GM23338 (cell line): Measurements from ENCODE around the gene TMEM135. TPM values are rescaled to one million over a fixed set of nuclear protein-coding genes. Genes with fewer than 3 reads are reported as not detected.

ENCODE experiments used
- ATAC-seq: fragments of 200-7000 bp; cut with Tn5 transposase; 3 replicates; pipeline ENCODE4 v1.9.1; 2020
- DNase-seq: peaks from one replicate; pipeline ENCODE4 v3.0.0-alpha.2; 2015; ENCODE audit warnings: low spot score
- H2AFZ ChIP-seq: fragments of 200-600 bp; sonication (generic); 2 replicates; pipeline ENCODE4 v1.8.0; 2016; ENCODE audit warnings: antibody characterized with exemption, mild to moderate bottlenecking, moderate library complexity
- H3F3A ChIP-seq: fragments of 200-600 bp; sonication (generic); replicated peaks from 2 replicates; pipeline ENCODE4 v1.8.0; 2017; ENCODE audit warnings: antibody characterized with exemption, mixed run types, low read depth
- H3K27ac ChIP-seq: fragments of 200-600 bp; sonication (generic); 2 replicates; pipeline ENCODE4 v1.6.1; 2016; ENCODE audit warnings: low read depth
- H3K27me3 ChIP-seq: fragments of 200-600 bp; sonication (generic); 2 replicates; pipeline ENCODE4 v1.8.0; 2016; ENCODE audit warnings: mild to moderate bottlenecking, mixed run types, moderate library complexity; ENCODE audit not compliant: insufficient read depth
- H3K36me3 ChIP-seq: fragments of 200-600 bp; sonication (generic); 2 replicates; pipeline ENCODE4 v1.8.0; 2016; ENCODE audit warnings: mild to moderate bottlenecking; ENCODE audit not compliant: insufficient read depth
- H3K4me1 ChIP-seq: fragments of 200-600 bp; sonication (generic); 2 replicates; pipeline ENCODE4 v1.8.0; 2016; ENCODE audit warnings: mild to moderate bottlenecking, moderate library complexity; ENCODE audit not compliant: insufficient read depth
- H3K4me2 ChIP-seq: fragments of 200-600 bp; sonication (generic); 2 replicates; pipeline ENCODE4 v1.7.1; 2017; ENCODE audit warnings: mixed run types
- H3K4me3 ChIP-seq: fragments of 200-600 bp; sonication (generic); 2 replicates; pipeline ENCODE4 v1.6.1; 2016; ENCODE audit warnings: mixed run types
- H3K79me2 ChIP-seq: fragments of 200-600 bp; sonication (generic); replicated peaks from 2 replicates; pipeline ENCODE4 v1.8.0; 2017; ENCODE audit warnings: mild to moderate bottlenecking; ENCODE audit not compliant: insufficient read depth
- H3K9me2 ChIP-seq: fragments of 200-600 bp; sonication (generic); 2 replicates; pipeline ENCODE4 v1.8.0; 2017; ENCODE audit not compliant: insufficient read depth
- H4K20me1 ChIP-seq: fragments of 200-600 bp; sonication (generic); replicated peaks from 2 replicates; pipeline ENCODE4 v1.8.0; 2017; ENCODE audit warnings: mild to moderate bottlenecking; ENCODE audit not compliant: insufficient read depth
- H3K27ac Mint-ChIP-seq: 2 replicates; pipeline ENCODE4 v1.8.0; 2020; ENCODE audit warnings: inconsistent platforms, mild to moderate bottlenecking, moderate library complexity, mixed read lengths
- H3K27me3 Mint-ChIP-seq: 3 replicates; pipeline ENCODE4 v1.8.0; 2022; ENCODE audit warnings: low read depth, mild to moderate bottlenecking, moderate library complexity, mixed read lengths, inconsistent platforms; ENCODE audit not compliant: insufficient read depth, poor library complexity
- H3K36me3 Mint-ChIP-seq: 3 replicates; pipeline ENCODE4 v1.8.0; 2021; ENCODE audit warnings: low read depth, mild to moderate bottlenecking, inconsistent platforms, moderate library complexity, mixed read lengths
- H3K4me1 Mint-ChIP-seq: 3 replicates; pipeline ENCODE4 v1.8.0; 2020; ENCODE audit warnings: mild to moderate bottlenecking, inconsistent platforms, mixed read lengths
- H3K4me3 Mint-ChIP-seq: 3 replicates; pipeline ENCODE4 v1.8.0; 2021; ENCODE audit warnings: moderate library complexity, mild to moderate bottlenecking, inconsistent platforms, mixed read lengths
- H3K9me3 Mint-ChIP-seq: 3 replicates; pipeline ENCODE4 v1.8.0; 2020; ENCODE audit warnings: moderate library complexity, mild to moderate bottlenecking, inconsistent platforms, mixed read lengths
- EZH2phosphoT487 ChIP-seq: fragments of 200-600 bp; sonication (generic); IDR thresholded peaks from one replicate; pipeline ENCODE4 v1.8.1; 2018; ENCODE audit warnings: antibody characterized with exemption; ENCODE audit not compliant: unreplicated experiment
- ZNF114 ChIP-seq: fragments of 250-450 bp; sonication (Bioruptor Pico); IDR thresholded peaks from 2 replicates; pipeline ENCODE4 v1.5.0; 2020; ENCODE audit warnings: mild to moderate bottlenecking, moderate library complexity
- ZNF331 ChIP-seq: fragments of 250-450 bp; sonication (Bioruptor Pico); IDR thresholded peaks from 2 replicates; pipeline ENCODE4 v1.5.0; 2020; ENCODE audit warnings: low read depth, mild to moderate bottlenecking, moderate library complexity
- polyA plus RNA-seq: library from polyadenylated mRNA; unstranded; fragments of >200 nt; fragmentation: Nextera tagmentation; extraction: Ambion mirVana; gene quantifications from 2 replicates; pipeline ENCODE4 v1.2.1, GENCODE V29; 2016
- total RNA-seq: library from RNA; depleted of rRNA; stranded (reverse); fragments of >200 nt; shearing (Covaris generic); gene quantifications from 2 replicates; pipeline ENCODE4 v1.2.3, GENCODE V29; 2014
- TF ChIP-seq, protein P1 (sequence below), 2 experiments: fragments of 200-600 bp in 1 of 2; sonication (generic) in 1 of 2; conservative IDR thresholded peaks; 2 replicates each; pipeline versions ENCODE4 v1.5.1 to v1.6.1; 2016 to 2017; ENCODE audit warnings: antibody characterized with exemption in 2 of 2, low read depth in 2 of 2, mild to moderate bottlenecking in 2 of 2, moderate library complexity in 1 of 2
- TF ChIP-seq, protein P2 (sequence below): IDR thresholded peaks from one replicate; pipeline ENCODE4 v1.6.1; 2018; ENCODE audit warnings: antibody characterized with exemption; ENCODE audit not compliant: unreplicated experiment
- TF ChIP-seq, protein P3 (sequence below): fragments of 250-450 bp; sonication (Bioruptor Pico); IDR thresholded peaks from 2 replicates; pipeline ENCODE4 v1.5.0; 2020; ENCODE audit warnings: mild to moderate bottlenecking, moderate library complexity

TMEM135 gene
- total and polyA plus RNA-seq, 2 experiments from 2014 or later, result 23.4 to 49.9 TPM

DNA sequence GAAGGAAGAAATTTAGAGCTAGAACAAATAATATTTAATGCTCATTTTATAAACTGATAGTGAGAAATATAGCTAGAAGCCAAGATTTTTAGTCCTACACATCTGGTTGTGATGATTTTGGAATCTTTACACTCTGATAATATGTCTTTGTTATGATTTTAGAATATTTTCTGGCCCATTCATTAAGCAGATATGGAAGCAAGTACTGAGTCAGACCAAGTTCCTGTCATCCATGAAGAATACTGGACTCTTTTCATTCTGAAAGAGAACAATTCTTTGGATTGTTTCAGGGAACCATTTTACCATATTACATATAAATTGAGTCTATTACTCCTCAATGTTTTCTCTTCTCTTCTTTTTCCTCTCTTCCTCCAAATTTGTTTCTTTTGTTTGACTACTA is 227.4 kb downstream of the TMEM135 start:
- H3K4me2 ChIP-seq, result no peak overlapping the region
- no peaks in the 10 kb centered on the region for H3F3A ChIP-seq
- no peaks in the 10 kb centered on the region for H3K79me2 ChIP-seq
- no peaks in the 10 kb centered on the region for H3K27me3 ChIP-seq
- H3K36me3 ChIP-seq, result no peaks in the 10 kb centered on the region
- Mint-ChIP-seq H3K27ac (no peak overlapping the region), H3K36me3 (no peaks in the 10 kb centered on the region), H3K9me3 (no peaks in the 10 kb centered on the region), H3K4me3 (no peak overlapping the region), H3K27me3 (peaks cover 3% of the 10 kb centered on the region), H3K4me1 (no peaks in the 10 kb centered on the region)
- H3K9me2 ChIP-seq, result no peaks in the 10 kb centered on the region
- H3K4me1 ChIP-seq, result no peaks in the 10 kb centered on the region
- no peak overlapping the region for H3K27ac ChIP-seq
- no peak overlapping the region for H3K4me3 ChIP-seq
- DNase-seq (no peak), ATAC-seq (no peak)
- TF ChIP-seq ZNF114 (CRISPR knock-in tag), result no peak
- TF ChIP-seq, protein P1, sequence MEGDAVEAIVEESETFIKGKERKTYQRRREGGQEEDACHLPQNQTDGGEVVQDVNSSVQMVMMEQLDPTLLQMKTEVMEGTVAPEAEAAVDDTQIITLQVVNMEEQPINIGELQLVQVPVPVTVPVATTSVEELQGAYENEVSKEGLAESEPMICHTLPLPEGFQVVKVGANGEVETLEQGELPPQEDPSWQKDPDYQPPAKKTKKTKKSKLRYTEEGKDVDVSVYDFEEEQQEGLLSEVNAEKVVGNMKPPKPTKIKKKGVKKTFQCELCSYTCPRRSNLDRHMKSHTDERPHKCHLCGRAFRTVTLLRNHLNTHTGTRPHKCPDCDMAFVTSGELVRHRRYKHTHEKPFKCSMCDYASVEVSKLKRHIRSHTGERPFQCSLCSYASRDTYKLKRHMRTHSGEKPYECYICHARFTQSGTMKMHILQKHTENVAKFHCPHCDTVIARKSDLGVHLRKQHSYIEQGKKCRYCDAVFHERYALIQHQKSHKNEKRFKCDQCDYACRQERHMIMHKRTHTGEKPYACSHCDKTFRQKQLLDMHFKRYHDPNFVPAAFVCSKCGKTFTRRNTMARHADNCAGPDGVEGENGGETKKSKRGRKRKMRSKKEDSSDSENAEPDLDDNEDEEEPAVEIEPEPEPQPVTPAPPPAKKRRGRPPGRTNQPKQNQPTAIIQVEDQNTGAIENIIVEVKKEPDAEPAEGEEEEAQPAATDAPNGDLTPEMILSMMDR (conservative IDR thresholded peaks at IDR 0.05; ENCODE audit: low read depth in 2 of 2), result no peak
- no peak overlapping the region for H2AFZ ChIP-seq
- H4K20me1 ChIP-seq, result no peaks in the 10 kb centered on the region; the same call in 1 of the 2 replicates

DNA sequence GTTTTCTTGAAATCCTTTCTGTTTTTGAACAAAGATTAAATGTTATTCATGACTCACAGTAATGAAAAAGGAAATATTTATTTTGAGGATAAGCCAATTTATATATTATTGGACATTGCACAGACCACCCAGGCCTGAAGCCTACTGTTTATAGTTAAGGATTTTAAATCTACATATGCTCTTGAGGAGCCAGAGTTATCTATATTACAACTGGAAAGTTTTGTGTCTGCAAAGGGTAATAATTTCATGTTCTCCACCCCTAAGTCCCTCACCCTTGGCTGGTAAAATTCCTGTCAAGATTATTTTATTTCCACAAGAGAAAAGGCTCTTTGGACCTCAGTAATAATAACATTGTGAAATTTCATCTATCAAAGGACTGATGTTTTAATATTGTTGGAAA is 228.2 kb downstream of the TMEM135 start:
- Mint-ChIP-seq H3K4me3 (no peak overlapping the region), H3K27ac (no peak overlapping the region), H3K27me3 (peaks cover 3% of the 10 kb centered on the region), H3K4me1 (no peaks in the 10 kb centered on the region), H3K36me3 (no peaks in the 10 kb centered on the region), H3K9me3 (no peaks in the 10 kb centered on the region)
- no peak for ATAC-seq
- H3F3A ChIP-seq, result no peaks in the 10 kb centered on the region
- no peak overlapping the region for H3K27ac ChIP-seq
- no peaks in the 10 kb centered on the region for H3K79me2 ChIP-seq
- H3K4me1 ChIP-seq, result no peaks in the 10 kb centered on the region
- H3K36me3 ChIP-seq, result no peaks in the 10 kb centered on the region
- TF ChIP-seq, protein P2, sequence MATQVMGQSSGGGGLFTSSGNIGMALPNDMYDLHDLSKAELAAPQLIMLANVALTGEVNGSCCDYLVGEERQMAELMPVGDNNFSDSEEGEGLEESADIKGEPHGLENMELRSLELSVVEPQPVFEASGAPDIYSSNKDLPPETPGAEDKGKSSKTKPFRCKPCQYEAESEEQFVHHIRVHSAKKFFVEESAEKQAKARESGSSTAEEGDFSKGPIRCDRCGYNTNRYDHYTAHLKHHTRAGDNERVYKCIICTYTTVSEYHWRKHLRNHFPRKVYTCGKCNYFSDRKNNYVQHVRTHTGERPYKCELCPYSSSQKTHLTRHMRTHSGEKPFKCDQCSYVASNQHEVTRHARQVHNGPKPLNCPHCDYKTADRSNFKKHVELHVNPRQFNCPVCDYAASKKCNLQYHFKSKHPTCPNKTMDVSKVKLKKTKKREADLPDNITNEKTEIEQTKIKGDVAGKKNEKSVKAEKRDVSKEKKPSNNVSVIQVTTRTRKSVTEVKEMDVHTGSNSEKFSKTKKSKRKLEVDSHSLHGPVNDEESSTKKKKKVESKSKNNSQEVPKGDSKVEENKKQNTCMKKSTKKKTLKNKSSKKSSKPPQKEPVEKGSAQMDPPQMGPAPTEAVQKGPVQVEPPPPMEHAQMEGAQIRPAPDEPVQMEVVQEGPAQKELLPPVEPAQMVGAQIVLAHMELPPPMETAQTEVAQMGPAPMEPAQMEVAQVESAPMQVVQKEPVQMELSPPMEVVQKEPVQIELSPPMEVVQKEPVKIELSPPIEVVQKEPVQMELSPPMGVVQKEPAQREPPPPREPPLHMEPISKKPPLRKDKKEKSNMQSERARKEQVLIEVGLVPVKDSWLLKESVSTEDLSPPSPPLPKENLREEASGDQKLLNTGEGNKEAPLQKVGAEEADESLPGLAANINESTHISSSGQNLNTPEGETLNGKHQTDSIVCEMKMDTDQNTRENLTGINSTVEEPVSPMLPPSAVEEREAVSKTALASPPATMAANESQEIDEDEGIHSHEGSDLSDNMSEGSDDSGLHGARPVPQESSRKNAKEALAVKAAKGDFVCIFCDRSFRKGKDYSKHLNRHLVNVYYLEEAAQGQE, result no peak
- TF ChIP-seq ZNF114 (CRISPR knock-in tag) (no peak), EZH2phosphoT487 (no peak), ZNF331 (CRISPR knock-in tag) (no peak)
- TF ChIP-seq, protein P1 (conservative IDR thresholded peaks at IDR 0.05; ENCODE audit: low read depth in 2 of 2), result no peak
- TF ChIP-seq, protein P3, sequence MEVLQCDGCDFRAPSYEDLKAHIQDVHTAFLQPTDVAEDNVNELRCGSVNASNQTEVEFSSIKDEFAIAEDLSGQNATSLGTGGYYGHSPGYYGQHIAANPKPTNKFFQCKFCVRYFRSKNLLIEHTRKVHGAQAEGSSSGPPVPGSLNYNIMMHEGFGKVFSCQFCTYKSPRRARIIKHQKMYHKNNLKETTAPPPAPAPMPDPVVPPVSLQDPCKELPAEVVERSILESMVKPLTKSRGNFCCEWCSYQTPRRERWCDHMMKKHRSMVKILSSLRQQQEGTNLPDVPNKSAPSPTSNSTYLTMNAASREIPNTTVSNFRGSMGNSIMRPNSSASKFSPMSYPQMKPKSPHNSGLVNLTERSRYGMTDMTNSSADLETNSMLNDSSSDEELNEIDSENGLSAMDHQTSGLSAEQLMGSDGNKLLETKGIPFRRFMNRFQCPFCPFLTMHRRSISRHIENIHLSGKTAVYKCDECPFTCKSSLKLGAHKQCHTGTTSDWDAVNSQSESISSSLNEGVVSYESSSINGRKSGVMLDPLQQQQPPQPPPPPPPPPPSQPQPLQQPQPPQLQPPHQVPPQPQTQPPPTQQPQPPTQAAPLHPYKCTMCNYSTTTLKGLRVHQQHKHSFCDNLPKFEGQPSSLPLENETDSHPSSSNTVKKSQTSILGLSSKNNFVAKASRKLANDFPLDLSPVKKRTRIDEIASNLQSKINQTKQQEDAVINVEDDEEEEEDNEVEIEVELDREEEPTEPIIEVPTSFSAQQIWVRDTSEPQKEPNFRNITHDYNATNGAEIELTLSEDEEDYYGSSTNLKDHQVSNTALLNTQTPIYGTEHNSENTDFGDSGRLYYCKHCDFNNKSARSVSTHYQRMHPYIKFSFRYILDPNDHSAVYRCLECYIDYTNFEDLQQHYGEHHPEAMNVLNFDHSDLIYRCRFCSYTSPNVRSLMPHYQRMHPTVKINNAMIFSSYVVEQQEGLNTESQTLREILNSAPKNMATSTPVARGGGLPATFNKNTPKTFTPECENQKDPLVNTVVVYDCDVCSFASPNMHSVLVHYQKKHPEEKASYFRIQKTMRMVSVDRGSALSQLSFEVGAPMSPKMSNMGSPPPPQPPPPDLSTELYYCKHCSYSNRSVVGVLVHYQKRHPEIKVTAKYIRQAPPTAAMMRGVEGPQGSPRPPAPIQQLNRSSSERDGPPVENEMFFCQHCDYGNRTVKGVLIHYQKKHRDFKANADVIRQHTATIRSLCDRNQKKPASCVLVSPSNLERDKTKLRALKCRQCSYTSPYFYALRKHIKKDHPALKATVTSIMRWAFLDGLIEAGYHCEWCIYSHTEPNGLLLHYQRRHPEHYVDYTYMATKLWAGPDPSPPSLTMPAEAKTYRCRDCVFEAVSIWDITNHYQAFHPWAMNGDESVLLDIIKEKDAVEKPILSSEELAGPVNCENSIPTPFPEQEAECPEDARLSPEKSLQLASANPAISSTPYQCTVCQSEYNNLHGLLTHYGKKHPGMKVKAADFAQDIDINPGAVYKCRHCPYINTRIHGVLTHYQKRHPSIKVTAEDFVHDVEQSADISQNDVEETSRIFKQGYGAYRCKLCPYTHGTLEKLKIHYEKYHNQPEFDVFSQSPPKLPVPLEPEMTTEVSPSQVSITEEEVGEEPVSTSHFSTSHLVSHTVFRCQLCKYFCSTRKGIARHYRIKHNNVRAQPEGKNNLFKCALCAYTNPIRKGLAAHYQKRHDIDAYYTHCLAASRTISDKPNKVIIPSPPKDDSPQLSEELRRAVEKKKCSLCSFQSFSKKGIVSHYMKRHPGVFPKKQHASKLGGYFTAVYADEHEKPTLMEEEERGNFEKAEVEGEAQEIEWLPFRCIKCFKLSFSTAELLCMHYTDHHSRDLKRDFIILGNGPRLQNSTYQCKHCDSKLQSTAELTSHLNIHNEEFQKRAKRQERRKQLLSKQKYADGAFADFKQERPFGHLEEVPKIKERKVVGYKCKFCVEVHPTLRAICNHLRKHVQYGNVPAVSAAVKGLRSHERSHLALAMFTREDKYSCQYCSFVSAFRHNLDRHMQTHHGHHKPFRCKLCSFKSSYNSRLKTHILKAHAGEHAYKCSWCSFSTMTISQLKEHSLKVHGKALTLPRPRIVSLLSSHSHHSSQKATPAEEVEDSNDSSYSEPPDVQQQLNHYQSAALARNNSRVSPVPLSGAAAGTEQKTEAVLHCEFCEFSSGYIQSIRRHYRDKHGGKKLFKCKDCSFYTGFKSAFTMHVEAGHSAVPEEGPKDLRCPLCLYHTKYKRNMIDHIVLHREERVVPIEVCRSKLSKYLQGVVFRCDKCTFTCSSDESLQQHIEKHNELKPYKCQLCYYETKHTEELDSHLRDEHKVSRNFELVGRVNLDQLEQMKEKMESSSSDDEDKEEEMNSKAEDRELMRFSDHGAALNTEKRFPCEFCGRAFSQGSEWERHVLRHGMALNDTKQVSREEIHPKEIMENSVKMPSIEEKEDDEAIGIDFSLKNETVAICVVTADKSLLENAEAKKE, result no peak
- H4K20me1 ChIP-seq, result no peaks in the 10 kb centered on the region; the same call in 1 of the 2 replicates
- no peak overlapping the region for H2AFZ ChIP-seq
- no peak overlapping the region for H3K4me2 ChIP-seq
- no peak for DNase-seq
- H3K4me3 ChIP-seq, result no peak overlapping the region
- no peaks in the 10 kb centered on the region for H3K27me3 ChIP-seq
- no peaks in the 10 kb centered on the region for H3K9me2 ChIP-seq
